ENCODE measurements around the gene NIPAL4. TPM values are rescaled to one million over a fixed set of nuclear protein-coding genes. Genes with fewer than 3 reads are reported as not detected.

The NIPAL4 gene
- total RNA-seq, 1 donor from 2014 or later = not detected

DNA sequence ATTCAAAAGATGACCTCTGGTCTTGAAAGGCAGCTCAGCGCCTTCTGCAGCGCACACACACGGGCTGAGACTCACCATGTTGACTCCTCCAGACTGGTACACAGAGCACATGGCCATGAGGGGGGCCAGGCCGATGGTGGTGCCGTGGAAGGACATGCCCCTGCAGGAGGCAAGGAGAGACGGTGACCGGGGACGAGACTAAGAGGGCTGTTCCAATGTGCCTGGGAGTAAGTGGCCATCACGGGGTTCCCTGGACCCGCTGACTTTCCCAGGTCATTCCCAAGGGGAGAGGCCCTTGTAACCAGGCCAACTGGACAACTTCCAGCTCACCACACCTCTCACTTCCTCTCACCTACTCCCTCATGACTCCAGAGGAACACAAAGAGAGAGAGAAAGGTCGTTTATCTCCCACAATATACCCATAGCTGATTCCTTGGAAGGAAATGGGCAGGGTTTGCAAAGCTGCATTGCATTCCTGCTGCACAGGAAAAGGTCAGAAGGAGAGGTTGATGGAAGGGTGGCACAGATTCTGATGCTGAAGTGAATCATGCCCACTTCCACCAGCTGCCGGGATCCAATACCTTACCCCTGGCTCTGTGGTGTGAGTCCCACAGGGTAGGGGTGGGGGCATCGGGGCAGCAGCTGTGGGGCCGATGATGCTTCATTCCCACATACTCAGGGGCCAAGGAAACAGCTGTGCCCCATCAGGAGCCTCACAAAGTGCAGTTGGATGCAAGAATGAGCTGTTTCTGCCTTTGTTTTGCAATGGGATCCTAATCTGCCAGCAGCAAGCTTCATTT lies 47.2 kb downstream of the NIPAL4 start:
- intact Hi-C loops (cut with DNase I) = no loop called here
- DNase-seq (no peak), ATAC-seq (ENCODE audit: poor library complexity) (peak; percentile 36)

DNA sequence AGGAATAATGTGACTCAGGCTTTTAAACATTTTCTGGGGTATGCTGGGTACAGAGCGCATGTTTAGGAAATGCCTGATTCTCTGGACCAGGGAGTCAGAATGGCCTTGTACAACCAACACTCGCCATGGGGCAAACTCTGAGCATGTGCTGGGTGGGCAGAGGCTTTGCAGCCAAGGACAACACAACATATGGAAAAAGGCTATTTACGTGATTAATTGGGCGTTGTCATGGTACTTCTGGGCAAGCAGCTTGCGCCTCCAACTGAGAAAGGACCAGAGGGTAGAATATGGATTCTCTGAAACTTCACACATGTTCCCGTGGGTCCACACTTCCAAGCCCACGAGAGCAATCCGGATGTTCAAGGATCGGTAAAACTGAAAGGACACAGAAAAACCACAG lies 49.1 kb downstream of the NIPAL4 start:
- intact Hi-C loops (cut with DNase I) = no loop called here
- no peak for DNase-seq
- no peak for ATAC-seq (ENCODE audit: poor library complexity)

DNA sequence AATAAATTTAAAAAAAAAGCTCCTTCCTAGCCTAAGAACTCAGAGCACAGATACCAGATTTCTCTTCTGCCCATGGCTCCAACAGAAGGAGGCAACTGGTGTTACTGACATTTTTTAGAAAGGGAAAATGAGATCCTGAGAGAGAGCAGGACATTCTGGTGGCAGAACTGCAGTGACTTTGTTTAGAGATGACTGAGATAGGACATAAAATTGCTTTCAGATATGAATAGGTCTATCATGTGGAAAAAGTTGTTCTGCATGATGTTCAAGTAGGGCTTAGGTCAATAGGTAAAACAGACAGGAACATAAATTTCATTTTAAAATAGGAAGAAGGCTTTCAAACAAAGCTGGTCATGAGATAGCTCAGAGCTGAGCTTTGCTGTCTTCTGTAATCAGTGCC lies 49.6 kb downstream of the NIPAL4 start:
- intact Hi-C loops (cut with DNase I) = no loop called here
- DNase-seq (no peak), ATAC-seq (ENCODE audit: poor library complexity) (no peak)

DNA sequence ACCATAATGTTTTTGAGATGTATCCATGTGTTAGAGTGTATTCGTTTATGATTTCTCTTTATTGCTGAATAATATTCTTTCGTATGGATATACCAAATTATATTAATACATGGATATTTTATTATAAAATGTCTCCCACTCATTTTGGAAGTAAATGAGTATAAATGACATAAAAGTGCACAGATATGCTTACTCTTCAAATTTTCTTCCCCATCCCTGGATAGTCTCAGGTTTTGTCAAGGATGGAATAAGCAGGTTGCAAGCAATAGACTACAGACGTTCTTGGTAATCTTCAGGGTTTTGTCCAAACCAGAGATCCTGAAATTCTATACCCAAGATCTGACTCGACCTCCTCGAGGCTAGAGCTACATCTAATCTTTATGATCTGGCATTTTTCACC lies 50.7 kb downstream of the NIPAL4 start:
- DNase-seq (no peak), ATAC-seq (ENCODE audit: poor library complexity) (no peak)
- intact Hi-C loops (cut with DNase I) = no loop called here

DNA sequence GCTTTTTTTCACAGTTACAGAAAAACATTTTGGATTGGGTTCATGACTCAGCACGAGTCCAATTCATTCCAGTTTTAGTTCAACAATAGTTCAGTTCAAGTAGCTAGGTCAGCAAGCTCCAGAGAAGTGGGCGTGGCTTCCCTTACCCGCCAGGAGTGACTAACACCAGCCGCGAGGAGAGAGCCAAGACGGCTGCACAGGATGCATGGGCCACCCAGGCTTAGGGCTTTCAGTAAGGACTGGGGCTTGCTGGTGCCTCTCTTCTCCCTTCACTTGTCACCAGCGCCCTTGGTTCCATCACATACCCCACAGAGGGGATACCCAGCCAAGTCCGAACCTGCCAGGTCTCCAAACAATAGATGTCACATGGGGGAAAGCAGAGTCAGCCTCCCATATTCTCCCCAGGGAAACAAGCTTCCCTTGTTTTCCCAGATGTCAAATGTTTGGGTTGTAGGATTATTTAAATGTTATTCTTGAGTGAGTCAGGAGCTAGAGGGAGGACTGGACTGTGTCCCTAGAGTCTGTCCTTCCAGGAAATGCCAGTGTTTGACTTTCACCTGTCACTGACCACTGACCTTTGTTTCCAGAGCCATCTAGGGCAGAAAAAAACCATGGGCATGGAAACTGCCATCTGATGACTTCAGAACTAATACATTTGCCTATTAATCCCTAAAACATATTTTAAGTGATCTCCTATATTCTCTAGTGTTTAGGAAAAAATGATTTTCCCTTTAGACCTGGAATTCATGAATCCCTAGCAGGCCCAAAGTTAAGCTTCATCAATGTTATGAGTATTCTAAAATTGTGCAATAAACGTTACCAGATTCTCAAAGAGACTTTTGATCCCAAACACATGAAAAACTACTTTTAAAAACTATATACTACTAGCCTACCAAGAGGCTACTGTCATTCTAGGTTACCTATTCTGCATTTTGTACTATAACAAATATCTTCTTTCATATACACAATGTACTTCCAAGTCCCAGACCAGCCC lies 51.9 kb downstream of the NIPAL4 start:
- intact Hi-C loops (cut with DNase I) = no loop called here
- ATAC-seq (ENCODE audit: poor library complexity) = peak; percentile 93
- peak; percentile 95 for DNase-seq

DNA sequence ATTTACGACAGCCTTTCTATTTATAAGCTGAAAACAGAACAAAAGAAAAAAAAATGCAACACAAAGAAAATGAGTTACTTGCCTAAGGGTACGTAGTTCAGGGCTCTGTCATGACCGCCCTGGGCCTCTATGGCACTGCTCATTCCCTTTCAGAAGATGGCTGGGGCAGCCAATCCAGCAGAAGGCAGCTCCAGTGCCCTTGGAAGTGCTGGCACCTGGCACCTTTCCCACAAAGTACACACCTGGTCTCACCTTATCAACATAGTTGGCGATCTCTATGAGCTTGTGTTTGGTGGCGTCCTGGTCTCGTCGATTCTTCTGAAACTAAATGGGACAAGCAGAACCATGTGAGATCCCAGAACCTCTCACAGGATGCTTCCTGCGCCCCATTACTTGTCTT lies 53.2 kb downstream of the NIPAL4 start:
- ATAC-seq (ENCODE audit: poor library complexity) (no peak), DNase-seq (no peak)
- intact Hi-C loops (cut with DNase I) = no loop called here

DNA sequence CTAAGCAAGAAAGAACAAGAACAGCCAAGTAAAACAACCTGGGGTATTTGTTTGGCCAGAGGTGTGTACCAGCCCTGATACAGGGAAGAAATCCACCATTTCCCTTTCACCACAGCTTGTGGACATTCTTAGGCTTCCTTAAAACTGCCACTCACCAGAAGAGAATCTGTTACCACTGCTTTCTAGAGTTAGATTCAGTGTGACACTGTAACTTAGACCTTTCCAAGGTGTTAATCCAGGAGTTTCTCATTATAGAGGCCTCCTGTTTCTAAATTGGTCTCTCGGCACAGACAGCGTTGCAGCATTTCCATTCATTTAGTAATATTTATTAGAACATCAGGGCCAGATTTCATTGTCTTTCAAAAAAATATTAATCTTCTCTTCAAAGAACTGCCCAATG lies 55.0 kb downstream of the NIPAL4 start:
- intact Hi-C loops (cut with DNase I) = no loop called here
- ATAC-seq (ENCODE audit: poor library complexity) (no peak), DNase-seq (no peak)

DNA sequence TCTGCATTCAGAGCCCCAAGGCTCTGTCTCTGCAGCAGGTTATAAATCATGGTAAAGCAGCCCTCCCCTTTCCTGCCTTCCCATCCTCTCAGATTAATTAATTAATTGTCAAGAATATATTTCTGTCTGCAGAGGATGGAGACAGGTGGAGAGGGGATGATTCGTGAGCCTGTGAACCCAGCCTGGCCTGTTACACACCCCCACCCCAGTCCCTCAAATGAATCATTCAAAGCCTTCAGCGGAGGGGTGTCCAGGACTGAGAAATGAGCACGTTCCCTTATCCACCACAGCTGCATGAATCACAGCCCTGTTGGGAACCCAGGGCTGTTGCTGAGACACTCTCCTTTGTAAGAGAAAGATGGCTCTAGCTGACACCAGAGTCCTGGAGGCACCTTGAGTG lies 56.0 kb downstream of the NIPAL4 start:
- DNase-seq = no peak
- no peak for ATAC-seq (ENCODE audit: poor library complexity)
- intact Hi-C loops (cut with DNase I) = no loop called here

DNA sequence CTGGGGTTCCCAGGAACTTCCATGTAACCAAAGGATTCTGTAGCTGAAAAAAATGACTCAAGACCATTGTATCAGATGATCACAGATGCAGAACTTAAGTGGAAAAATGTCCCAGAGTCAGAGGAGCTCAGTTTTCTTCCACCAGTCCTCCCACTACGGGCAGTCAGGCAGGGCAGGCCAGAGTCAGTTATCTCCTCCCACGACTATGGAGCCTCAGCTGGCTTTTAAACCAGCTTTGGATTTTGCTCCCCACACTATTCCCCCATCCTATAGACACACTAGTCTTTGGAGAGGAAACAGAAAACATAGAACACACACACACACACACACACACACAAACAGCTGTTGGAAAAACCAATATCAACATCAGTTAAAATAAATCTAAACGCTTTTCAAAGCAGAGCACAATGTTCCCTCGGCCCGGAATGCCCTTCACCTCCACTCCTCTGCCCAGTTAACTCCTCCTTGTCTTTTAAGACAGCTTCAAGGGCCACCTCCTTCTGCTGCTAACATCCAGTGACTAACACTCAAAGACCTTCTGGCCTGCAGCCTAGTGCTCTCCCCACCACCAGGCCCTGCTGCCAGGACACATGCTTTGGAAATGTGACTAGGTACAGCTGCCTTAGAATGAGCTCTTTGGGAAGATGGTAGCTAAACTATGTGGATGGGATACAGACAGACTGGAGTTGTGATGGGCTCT lies 56.8 kb downstream of the NIPAL4 start:
- ATAC-seq (ENCODE audit: poor library complexity) (peak; percentile 78), DNase-seq (peak; percentile 69)
- intact Hi-C loops (cut with DNase I) = no loop called here

DNA sequence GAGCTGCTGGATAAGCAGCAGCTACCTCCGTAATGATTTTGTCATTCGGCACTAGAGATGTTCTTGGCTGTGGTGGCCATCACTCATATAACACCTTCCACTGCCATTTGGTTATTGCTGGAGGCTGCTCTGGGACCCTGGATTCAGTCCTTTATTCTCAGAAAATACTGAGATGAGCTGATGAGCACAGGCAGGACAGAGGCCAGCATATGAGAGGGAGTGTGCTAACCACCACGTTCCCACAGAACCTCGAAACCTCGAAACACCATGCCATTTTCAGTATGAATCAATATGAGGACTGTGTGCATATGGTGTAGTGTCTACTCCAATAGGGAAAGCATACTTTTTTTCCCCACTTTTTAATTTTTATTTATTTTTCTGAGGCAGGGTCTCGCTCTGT lies 59.0 kb downstream of the NIPAL4 start:
- ATAC-seq (ENCODE audit: poor library complexity) (no peak), DNase-seq (no peak)
- intact Hi-C loops (cut with DNase I) = no loop called here

DNA sequence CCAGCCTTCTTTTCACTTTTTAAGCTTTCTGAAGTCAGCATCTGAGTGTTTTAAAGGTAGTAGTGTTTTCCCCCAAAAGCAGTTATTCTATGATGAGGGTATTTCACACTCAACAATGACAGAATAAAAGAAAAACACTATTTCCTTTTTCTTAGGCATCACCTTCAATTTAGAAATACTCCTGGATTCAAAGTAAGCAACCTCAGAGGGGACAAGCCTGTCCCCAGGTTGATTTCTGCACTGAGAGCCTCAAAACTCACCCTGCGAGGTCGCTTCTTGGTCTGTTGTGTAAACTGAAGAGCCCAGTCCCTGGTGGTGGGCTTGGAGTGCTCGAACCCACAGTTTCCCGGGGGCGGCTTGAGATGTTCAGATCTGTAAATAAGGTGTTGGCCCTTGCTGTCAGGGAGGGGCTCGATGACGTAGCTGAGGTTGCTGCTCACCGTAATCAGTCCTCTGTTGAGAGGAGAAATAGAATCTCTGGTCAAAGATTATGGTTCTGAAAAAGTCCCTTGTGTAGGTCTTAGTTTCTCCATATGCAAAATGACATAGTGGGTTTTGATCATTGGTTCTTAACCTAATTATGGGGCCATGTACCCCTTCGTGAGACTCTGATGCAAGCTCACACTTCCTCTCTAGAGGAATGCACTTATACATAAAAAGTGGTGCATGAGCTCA lies 59.7 kb downstream of the NIPAL4 start:
- no peak for ATAC-seq (ENCODE audit: poor library complexity)
- no peak for DNase-seq
- intact Hi-C loops (cut with DNase I) = no loop called here

DNA sequence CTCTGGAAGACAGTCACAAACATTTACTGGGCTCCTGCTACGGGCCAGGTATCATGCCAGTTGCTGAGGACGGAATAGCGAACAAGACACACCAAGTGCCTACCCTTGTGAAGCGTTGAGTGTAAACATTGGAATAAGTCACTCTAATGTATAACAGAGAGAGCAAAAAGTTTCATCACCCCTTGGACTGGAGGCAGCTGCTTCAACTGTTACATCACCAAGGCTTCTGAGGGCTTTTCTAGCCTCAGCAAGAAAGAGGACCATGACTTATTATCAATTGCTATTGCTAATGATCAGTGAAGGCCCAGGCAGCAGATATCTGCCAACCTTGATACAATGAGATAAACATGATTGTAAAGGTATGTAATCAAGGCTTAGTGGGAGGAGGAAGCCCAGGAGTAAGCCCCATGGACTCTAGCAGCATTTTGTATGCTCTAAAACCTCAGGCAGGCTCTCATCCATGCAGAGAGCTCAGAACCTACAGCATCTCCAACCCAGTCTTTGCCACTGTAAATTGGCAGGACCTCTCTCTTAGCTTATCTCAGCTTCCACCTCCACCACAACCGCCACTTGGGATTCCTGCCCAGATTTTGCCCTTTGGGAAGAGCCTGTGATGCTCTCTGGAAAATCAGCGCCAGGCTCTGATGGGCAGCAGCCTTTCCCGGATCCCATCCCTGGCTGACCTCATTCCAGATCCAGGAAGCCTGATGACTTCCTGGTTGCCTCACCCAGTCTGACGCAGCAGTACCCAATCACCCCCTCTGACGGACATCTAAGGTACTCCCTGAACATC lies 61.1 kb downstream of the NIPAL4 start:
- intact Hi-C loops (cut with DNase I) = no loop called here
- DNase-seq = peak; percentile 56
- ATAC-seq (ENCODE audit: poor library complexity) = peak; percentile 50

DNA sequence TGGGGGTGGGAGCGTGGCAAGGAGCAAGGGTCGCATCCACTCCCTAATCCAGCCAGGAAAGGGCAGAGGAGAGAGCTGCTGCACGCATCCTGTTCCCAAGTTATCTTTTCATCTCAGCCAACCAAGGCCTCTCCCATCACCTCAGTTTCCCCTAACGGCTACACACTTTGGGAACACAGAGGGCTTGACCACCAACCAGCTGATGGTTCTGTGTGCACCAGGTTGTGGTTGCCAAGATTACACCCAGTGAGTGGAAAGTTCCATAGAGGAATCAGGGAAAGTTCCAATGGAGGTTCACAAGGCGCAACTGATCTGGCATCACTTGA lies 61.7 kb downstream of the NIPAL4 start:
- no peak for ATAC-seq (ENCODE audit: poor library complexity)
- intact Hi-C loops (cut with DNase I) = no loop called here

DNA sequence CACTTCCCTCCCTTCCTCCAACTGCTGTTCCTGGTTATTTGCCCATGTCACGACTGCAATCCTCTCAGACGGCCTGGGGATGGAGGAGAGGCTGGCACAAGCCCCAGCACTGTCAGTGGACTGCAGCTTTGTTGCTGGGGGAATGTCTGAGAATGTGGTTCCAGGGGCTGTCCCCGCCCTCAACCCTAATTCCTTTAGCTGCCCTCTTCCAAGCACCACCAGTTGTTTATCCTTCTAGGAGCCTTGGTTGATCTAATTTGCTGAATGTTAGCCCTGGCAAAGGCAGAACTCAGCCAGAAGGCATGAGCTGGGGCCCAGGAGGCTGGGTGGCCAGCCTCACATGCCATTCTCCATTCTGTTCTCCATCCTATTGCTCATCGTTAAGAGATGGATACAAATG lies 64.0 kb downstream of the NIPAL4 start:
- ATAC-seq (ENCODE audit: poor library complexity) (no peak), DNase-seq (no peak)
- intact Hi-C loops (cut with DNase I) = no loop called here

More for the DNA sequence above, 61.7 kb downstream of the NIPAL4 start:
- DNase-seq = no peak

Data from Right ventricle myocardium superior (tissue), 1 donor.